Glutamatergic neuron (in vitro differentiated cells): ENCODE measurements around the gene IL11. TPM values are rescaled to one million over a fixed set of nuclear protein-coding genes. Genes with fewer than 3 reads are reported as not detected.

ENCODE experiments used
- DNase-seq: peaks from one replicate; pipeline ENCODE4 v3.0.0; 2022
- H3K27ac Mint-ChIP-seq: one replicate; pipeline ENCODE4 v1.8.0; 2020; ENCODE audit warnings: mild to moderate bottlenecking, mixed read lengths, inconsistent platforms; ENCODE audit not compliant: unreplicated experiment
- H3K27me3 Mint-ChIP-seq: one replicate; pipeline ENCODE4 v1.8.0; 2020; ENCODE audit warnings: mild to moderate bottlenecking, moderate library complexity, mixed read lengths, inconsistent platforms; ENCODE audit not compliant: unreplicated experiment
- H3K36me3 Mint-ChIP-seq: one replicate; pipeline ENCODE4 v1.8.0; 2020; ENCODE audit warnings: mild to moderate bottlenecking, mixed read lengths, inconsistent platforms; ENCODE audit not compliant: unreplicated experiment
- H3K4me1 Mint-ChIP-seq: one replicate; pipeline ENCODE4 v1.8.0; 2020; ENCODE audit warnings: mild to moderate bottlenecking, low read depth, mixed read lengths, inconsistent platforms; ENCODE audit not compliant: unreplicated experiment
- H3K4me3 Mint-ChIP-seq: one replicate; pipeline ENCODE4 v1.8.0; 2020; ENCODE audit warnings: mild to moderate bottlenecking, mixed read lengths, inconsistent platforms; ENCODE audit not compliant: unreplicated experiment
- H3K9me3 Mint-ChIP-seq: one replicate; pipeline ENCODE4 v1.8.0; 2020; ENCODE audit warnings: mild to moderate bottlenecking, moderate library complexity, mixed read lengths, inconsistent platforms; ENCODE audit not compliant: unreplicated experiment
- CTCF ChIP-seq: fragments of 200-600 bp; sonication (generic); IDR thresholded peaks from one replicate; pipeline ENCODE4 v1.5.0; 2021; ENCODE audit not compliant: partially characterized antibody, unreplicated experiment
- total RNA-seq: library from RNA; stranded (reverse); fragmentation: NEBNext Ultra II Directional; extraction: Animal tissue kit (Norgen Biotek cat#: 25700); gene quantifications from one replicate; pipeline ENCODE4 v1.2.1, GENCODE V29; 2021; ENCODE audit not compliant: unreplicated experiment

IL11 gene
- total RNA-seq, 1 donor from 2014 or later: 18.1 TPM

GRCh38 chr19:55389386-55390317 is 19.4 kb upstream of the IL11 start:
- H3K27me3 Mint-ChIP-seq: peaks cover 9% of the 10 kb centered on the region
- no peaks in the 10 kb centered on the region for H3K36me3 Mint-ChIP-seq
- TF ChIP-seq CTCF: no peak
- H3K4me3 Mint-ChIP-seq: peak overlapping the region; percentile 38
- DNase-seq: no peak
- H3K9me3 Mint-ChIP-seq: peaks cover 17% of the 10 kb centered on the region
- no peak overlapping the region for H3K27ac Mint-ChIP-seq
- peaks cover 35% of the 10 kb centered on the region for H3K4me1 Mint-ChIP-seq

- Mint-ChIP-seq H3K27me3 (peaks cover 12% of the 10 kb centered on the region), H3K36me3 (no peaks in the 10 kb centered on the region), H3K4me3 (peak overlapping the region; percentile 95), H3K9me3 (peaks cover 16% of the 10 kb centered on the region), H3K27ac (no peak overlapping the region), H3K4me1 (peaks cover 32% of the 10 kb centered on the region)
- TF ChIP-seq CTCF: no peak
- DNase-seq: no peak
Observed at GRCh38 chr19:55387736-55388497, 17.7 kb upstream of the IL11 start.

- no peaks in the 10 kb centered on the region for H3K36me3 Mint-ChIP-seq
- peaks cover 18% of the 10 kb centered on the region for H3K27me3 Mint-ChIP-seq
- peaks cover 22% of the 10 kb centered on the region for H3K4me1 Mint-ChIP-seq
- peak overlapping the region; percentile 91 for H3K27ac Mint-ChIP-seq
- DNase-seq: no peak
- H3K9me3 Mint-ChIP-seq: peaks cover 19% of the 10 kb centered on the region
- no peak for TF ChIP-seq CTCF
- H3K4me3 Mint-ChIP-seq: peak overlapping the region; percentile 95
Observed at GRCh38 chr19:55386493-55386971, 16.3 kb upstream of the IL11 start.

- Mint-ChIP-seq H3K27ac (peak within 1 kb of the TSS; percentile 91), H3K36me3 (no peaks in the 10 kb centered on the region), H3K9me3 (peaks cover 20% of the 10 kb centered on the region), H3K4me1 (peaks cover 21% of the 10 kb centered on the region), H3K4me3 (peak within 1 kb of the TSS; percentile 95), H3K27me3 (peaks cover 20% of the 10 kb centered on the region)
- DNase-seq: peak; percentile 95
- TF ChIP-seq CTCF: no peak
Observed at GRCh38 chr19:55385724-55386492, 15.6 kb upstream of the IL11 start, which contains the start of gene RPL28. TSS of gene RPL28 (plus strand) at chr19:55385932. CDS start at chr19:55386358, 426 bp downstream.
